CD4-positive, CD25-positive, alpha-beta regulatory T cell (primary cell): ENCODE data around the gene SOCS6. TPM values are rescaled to one million over a fixed set of nuclear protein-coding genes. Genes with fewer than 3 reads are reported as not detected.

Experiments used
- ATAC-seq, 2 donors: fragments of 150-1000 bp; cut with Tn5 transposase; one replicate each; pipeline ENCODE4 v1.10.0; 2021; ENCODE audit warnings: low read depth in 2 of 2, moderate number of reproducible peaks in 2 of 2, moderate library complexity in 1 of 2
- DNase-seq, 3 donors: peaks; one replicate each; pipeline versions ENCODE4 v3.0.0 to v3.0.0-alpha.2; 2012 to 2022; ENCODE audit warnings: mixed read lengths in 1 of 3
- H3K27ac ChIP-seq: one replicate; pipeline ENCODE4 v1.7.0; 2013; ENCODE audit warnings: mild to moderate bottlenecking, low read length; ENCODE audit not compliant: insufficient read depth, poor library complexity, severe bottlenecking
- H3K27me3 ChIP-seq: one replicate; pipeline ENCODE4 v1.7.0; 2013; ENCODE audit warnings: low read length; ENCODE audit not compliant: control insufficient read depth, insufficient read depth
- H3K36me3 ChIP-seq: one replicate; pipeline ENCODE4 v1.7.0; 2013; ENCODE audit warnings: mild to moderate bottlenecking, low read length, moderate library complexity; ENCODE audit not compliant: control insufficient read depth, insufficient read depth
- H3K4me1 ChIP-seq: 2 replicates; pipeline ENCODE4 v1.7.0; 2013; ENCODE audit warnings: mild to moderate bottlenecking, low read length; ENCODE audit not compliant: insufficient read depth, control insufficient read depth, poor library complexity, severe bottlenecking
- H3K4me3 ChIP-seq: one replicate; pipeline ENCODE4 v1.7.0; 2013; ENCODE audit warnings: low read depth, mild to moderate bottlenecking, low read length, moderate library complexity
- H3K9me3 ChIP-seq, 2 experiments: 1 replicate in 1 of 2; 2 replicates in 1 of 2; pipeline ENCODE4 v1.7.0; 2013; ENCODE audit warnings: low read length in 2 of 2, mild to moderate bottlenecking in 1 of 2, moderate library complexity in 1 of 2; ENCODE audit not compliant: control insufficient read depth in 2 of 2
- H3K27ac Mint-ChIP-seq, 3 donors: one replicate each; pipeline ENCODE4 v1.8.0; 2020 to 2022; ENCODE audit warnings: mild to moderate bottlenecking in 3 of 3, mixed read lengths in 3 of 3, moderate library complexity in 2 of 3
- H3K27me3 Mint-ChIP-seq: one replicate; pipeline ENCODE4 v1.8.0; 2022; ENCODE audit warnings: mild to moderate bottlenecking, mixed read lengths
- H3K36me3 Mint-ChIP-seq: one replicate; pipeline ENCODE4 v1.8.0; 2020; ENCODE audit warnings: mixed read lengths
- H3K4me1 Mint-ChIP-seq, 4 donors: one replicate each; pipeline ENCODE4 v1.8.0; 2020 to 2022; ENCODE audit warnings: mixed read lengths in 4 of 4, mild to moderate bottlenecking in 1 of 4
- H3K4me3 Mint-ChIP-seq, 4 donors: one replicate each; pipeline ENCODE4 v1.8.0; 2020 to 2022; ENCODE audit warnings: mild to moderate bottlenecking in 4 of 4, mixed read lengths in 4 of 4, moderate library complexity in 3 of 4
- H3K9me3 Mint-ChIP-seq, 7 donors: one replicate each; pipeline ENCODE4 v1.8.0; 2020 to 2022; ENCODE audit warnings: mixed read lengths in 7 of 7, mild to moderate bottlenecking in 3 of 7, moderate library complexity in 2 of 7
- polyA plus RNA-seq, 4 donors: library from polyadenylated mRNA; unstranded; fragments of 300-500 nt; fragmentation: Illumina TruSeq; gene quantifications; one replicate each; pipeline ENCODE4 v1.2.3, GENCODE V29; 2021
- total RNA-seq: library from RNA; stranded (reverse); gene quantifications from one replicate; pipeline ENCODE4 v1.2.3, GENCODE V29; 2022

SOCS6 gene
- total and polyA plus RNA-seq, 5 donors from 2014 or later: 0.07 to 0.39 (median 0.26) TPM; not detected in 1

DNA sequence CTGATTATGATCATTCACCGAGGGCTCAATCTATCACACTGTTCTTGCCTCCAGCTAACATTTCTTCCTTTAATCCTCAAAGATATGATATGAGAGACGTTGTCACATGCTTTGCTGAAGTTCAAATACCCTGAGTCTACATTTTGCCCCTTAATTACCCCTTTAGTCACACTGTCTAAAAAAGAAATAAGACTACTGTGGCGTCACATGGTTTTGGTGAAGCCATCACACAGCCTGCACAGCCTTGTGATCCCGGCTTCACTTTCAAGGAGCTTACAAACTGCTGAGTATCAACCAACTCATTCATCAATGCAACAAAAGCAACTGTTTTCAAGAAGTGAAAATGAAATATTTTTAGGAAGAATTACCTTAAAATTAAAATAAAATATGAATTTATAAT is 31.9 kb upstream of the SOCS6 start:
- H3K9me3 Mint-ChIP-seq: no peaks in the 10 kb centered on the region
- Histone ChIP-seq H3K36me3 (no peaks in the 10 kb centered on the region), H3K4me1 (no peaks in the 10 kb centered on the region), H3K27me3 (no peaks in the 10 kb centered on the region), H3K4me3 (no peak overlapping the region), H3K27ac (no peak overlapping the region), H3K9me3 (no peaks in the 10 kb centered on the region)
- no peak for ATAC-seq
- H3K36me3 Mint-ChIP-seq: no peaks in the 10 kb centered on the region
- no peak for DNase-seq
- no peaks in the 10 kb centered on the region for H3K4me1 Mint-ChIP-seq
- H3K27me3 Mint-ChIP-seq: peaks cover 16% of the 10 kb centered on the region
- no peak overlapping the region for H3K27ac Mint-ChIP-seq
- H3K4me3 Mint-ChIP-seq: no peak overlapping the region

DNA sequence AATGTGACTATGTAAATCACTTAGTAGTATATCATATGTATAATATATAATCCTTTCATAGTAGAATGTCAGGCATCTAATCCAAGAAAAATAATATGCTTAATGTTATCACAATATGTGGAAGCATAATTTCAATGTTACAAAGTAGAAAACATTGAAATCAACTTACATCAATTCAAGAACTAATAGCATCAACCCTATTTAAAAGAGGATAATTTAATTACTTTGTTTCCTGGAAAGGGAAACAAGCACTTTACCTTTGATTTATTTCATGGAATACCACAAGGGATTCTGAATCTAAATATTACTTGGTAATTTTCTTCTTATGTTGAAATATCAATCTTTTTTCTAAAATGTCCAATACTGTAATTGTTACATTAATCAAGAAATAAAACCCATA is 30.6 kb upstream of the SOCS6 start:
- H3K27me3 Mint-ChIP-seq: peaks cover 16% of the 10 kb centered on the region
- no peak overlapping the region for H3K27ac Mint-ChIP-seq
- no peaks in the 10 kb centered on the region for H3K36me3 Mint-ChIP-seq
- H3K4me3 ChIP-seq: no peak overlapping the region
- no peak overlapping the region for H3K4me3 Mint-ChIP-seq
- no peaks in the 10 kb centered on the region for H3K36me3 ChIP-seq
- ATAC-seq (no peak), DNase-seq (no peak)
- H3K27me3 ChIP-seq: no peaks in the 10 kb centered on the region
- H3K9me3 ChIP-seq: no peaks in the 10 kb centered on the region
- H3K9me3 Mint-ChIP-seq: no peaks in the 10 kb centered on the region
- no peaks in the 10 kb centered on the region for H3K4me1 Mint-ChIP-seq
- no peaks in the 10 kb centered on the region for H3K4me1 ChIP-seq
- H3K27ac ChIP-seq: no peak overlapping the region

DNA sequence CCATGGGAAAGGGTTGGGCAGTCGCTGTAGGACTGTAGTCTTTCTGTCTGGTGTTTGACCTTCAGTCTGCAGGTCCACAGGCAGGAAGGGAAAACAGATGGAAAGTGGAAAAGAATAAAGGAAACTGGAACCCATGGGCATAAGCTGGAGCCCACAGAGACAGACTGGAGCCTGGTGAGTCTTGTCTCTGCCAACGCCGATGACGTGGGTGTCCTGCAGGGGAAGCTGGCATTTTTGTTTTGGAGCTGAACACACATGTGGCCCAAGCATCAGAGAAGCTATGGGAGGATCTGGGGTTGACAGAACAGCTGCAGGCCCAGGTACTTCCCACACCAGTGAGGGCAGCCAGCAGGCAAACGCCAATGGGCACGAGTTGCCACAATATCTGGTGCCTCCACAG is 28.2 kb upstream of the SOCS6 start:
- Histone ChIP-seq H3K27me3 (no peaks in the 10 kb centered on the region), H3K9me3 (no peaks in the 10 kb centered on the region), H3K36me3 (no peaks in the 10 kb centered on the region), H3K4me1 (no peaks in the 10 kb centered on the region), H3K27ac (no peak overlapping the region), H3K4me3 (no peak overlapping the region)
- Mint-ChIP-seq H3K36me3 (no peaks in the 10 kb centered on the region), H3K27ac (no peak overlapping the region), H3K4me1 (no peaks in the 10 kb centered on the region), H3K27me3 (peaks cover 16% of the 10 kb centered on the region), H3K4me3 (no peak overlapping the region), H3K9me3 (no peaks in the 10 kb centered on the region)
- no peak for ATAC-seq
- no peak for DNase-seq

DNA sequence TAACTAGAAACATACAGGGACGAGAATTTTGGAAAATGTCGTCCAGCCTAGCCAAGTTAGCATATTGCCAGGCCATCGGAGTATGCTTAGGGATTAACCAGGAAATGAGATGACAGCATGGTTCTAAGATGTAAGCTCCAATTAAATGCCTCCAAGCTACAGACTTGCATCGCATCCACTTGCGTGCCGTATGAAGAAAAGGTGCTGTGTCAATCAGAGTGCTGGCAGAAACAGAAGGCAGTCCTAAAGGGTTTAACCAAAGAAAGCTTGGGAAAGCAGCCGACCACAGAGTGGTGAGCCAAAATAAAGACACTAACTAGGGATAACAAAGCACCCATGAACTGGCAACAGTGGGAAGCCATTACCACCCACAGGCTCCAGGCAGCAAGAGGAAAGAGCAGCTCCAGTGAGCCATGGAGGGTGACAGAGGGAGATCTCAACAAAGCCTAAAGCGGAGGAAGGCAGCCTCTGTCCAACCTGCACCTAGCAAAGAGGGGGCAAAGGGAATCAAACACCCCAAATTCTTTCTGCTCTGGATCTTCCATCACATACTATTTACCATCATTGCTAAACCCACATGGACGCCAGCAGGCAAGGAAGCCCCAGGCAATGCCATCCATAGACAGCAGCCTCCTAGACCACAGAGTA is 27.6 kb upstream of the SOCS6 start:
- H3K9me3 ChIP-seq: no peaks in the 10 kb centered on the region
- Mint-ChIP-seq H3K4me1 (no peaks in the 10 kb centered on the region), H3K27ac (no peak overlapping the region), H3K4me3 (no peak overlapping the region), H3K36me3 (no peaks in the 10 kb centered on the region), H3K9me3 (no peaks in the 10 kb centered on the region), H3K27me3 (peaks cover 14% of the 10 kb centered on the region)
- DNase-seq (no peak), ATAC-seq (no peak)
- no peak overlapping the region for H3K4me3 ChIP-seq
- H3K27me3 ChIP-seq: no peaks in the 10 kb centered on the region
- H3K4me1 ChIP-seq: no peaks in the 10 kb centered on the region
- H3K36me3 ChIP-seq: no peaks in the 10 kb centered on the region
- H3K27ac ChIP-seq: no peak overlapping the region

DNA sequence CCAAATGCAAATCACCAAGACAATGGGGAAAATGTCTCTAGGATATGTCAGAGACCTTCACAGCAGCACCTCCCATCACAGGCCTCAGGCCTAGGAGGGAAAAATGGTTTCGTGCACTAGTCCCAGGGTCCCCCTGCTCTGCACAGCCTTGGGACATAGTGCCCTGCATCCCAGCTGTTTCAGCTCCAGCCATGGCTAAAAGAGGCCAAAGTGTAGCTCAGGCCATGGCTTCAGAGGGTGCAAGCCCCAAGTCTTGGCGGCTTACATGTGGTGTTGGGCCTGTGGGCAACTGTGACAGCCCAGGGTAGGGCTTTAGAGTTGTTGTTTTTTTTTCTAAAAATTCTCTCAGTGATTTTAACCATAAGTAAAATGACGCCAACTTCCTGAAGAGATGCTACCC is 25.5 kb upstream of the SOCS6 start:
- H3K36me3 ChIP-seq: no peaks in the 10 kb centered on the region
- H3K4me1 Mint-ChIP-seq: no peaks in the 10 kb centered on the region
- H3K9me3 Mint-ChIP-seq: no peaks in the 10 kb centered on the region
- no peak overlapping the region for H3K27ac ChIP-seq
- H3K27ac Mint-ChIP-seq: no peak overlapping the region
- no peaks in the 10 kb centered on the region for H3K36me3 Mint-ChIP-seq
- no peaks in the 10 kb centered on the region for H3K4me1 ChIP-seq
- H3K27me3 ChIP-seq: no peaks in the 10 kb centered on the region
- ATAC-seq (no peak), DNase-seq (no peak)
- no peak overlapping the region for H3K4me3 Mint-ChIP-seq
- H3K9me3 ChIP-seq: no peaks in the 10 kb centered on the region
- no peaks in the 10 kb centered on the region for H3K27me3 Mint-ChIP-seq
- H3K4me3 ChIP-seq: no peak overlapping the region

DNA sequence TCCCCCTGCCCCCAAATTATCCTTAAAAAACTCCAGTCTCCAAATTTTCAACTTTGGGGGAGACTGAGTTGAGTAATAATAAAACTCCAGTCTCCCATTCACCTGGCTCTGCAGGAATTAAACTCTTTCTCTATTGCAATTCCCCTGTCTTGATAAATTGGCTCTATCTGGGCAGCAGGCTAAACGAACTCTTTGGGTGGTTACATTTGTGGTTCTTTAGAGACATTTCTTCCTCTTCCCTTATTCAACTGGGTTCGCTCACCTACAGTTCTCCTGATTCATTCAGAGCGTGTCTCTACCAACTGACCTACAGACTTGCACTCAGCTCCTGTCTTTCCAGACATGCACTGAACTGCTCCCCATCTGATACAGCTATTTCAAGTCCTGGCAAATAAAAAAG is 17.1 kb upstream of the SOCS6 start:
- peaks cover 9 to 17% of the 10 kb centered on the region in 2 experiments for H3K9me3 ChIP-seq
- H3K36me3 ChIP-seq: no peaks in the 10 kb centered on the region
- no peak overlapping the region for H3K4me3 ChIP-seq
- Mint-ChIP-seq H3K27me3 (peaks cover 8% of the 10 kb centered on the region), H3K36me3 (no peaks in the 10 kb centered on the region), H3K4me1 (no peaks in the 10 kb centered on the region), H3K4me3 (no peak overlapping the region), H3K27ac (peak overlapping the region in 1 of 3 donors; percentile 17), H3K9me3 (peaks cover 7 to 32% (median 16%) of the 10 kb centered on the region in 7 donors)
- ATAC-seq (no peak), DNase-seq (no peak)
- H3K4me1 ChIP-seq: no peaks in the 10 kb centered on the region
- H3K27me3 ChIP-seq: no peaks in the 10 kb centered on the region
- no peak overlapping the region for H3K27ac ChIP-seq

DNA sequence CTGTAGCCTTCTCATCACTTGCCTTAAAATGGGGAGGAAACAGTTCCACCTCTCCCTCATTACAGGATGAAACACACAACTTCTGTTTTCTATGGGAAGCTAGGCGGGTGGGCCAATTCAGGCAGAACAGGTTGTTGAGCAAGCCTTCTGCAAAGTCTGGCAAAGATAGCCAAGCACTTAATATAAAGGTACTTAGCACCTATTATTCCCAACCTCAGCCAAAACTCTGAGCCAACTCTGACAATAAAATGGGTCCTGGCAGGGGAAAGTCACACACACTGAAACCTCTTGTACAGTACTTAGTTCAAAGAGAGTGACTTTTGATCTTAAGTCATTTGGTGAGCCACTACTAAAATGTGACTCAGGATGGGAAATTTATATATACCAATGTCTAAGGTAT is 15.8 kb upstream of the SOCS6 start:
- no peaks in the 10 kb centered on the region for H3K36me3 Mint-ChIP-seq
- H3K9me3 Mint-ChIP-seq: peaks cover 8 to 32% (median 16%) of the 10 kb centered on the region in 7 donors
- peaks cover 9 to 17% of the 10 kb centered on the region in 2 experiments for H3K9me3 ChIP-seq
- H3K4me3 Mint-ChIP-seq: no peak overlapping the region
- no peak for DNase-seq
- no peaks in the 10 kb centered on the region for H3K36me3 ChIP-seq
- H3K4me1 ChIP-seq: no peaks in the 10 kb centered on the region
- no peak for ATAC-seq
- no peaks in the 10 kb centered on the region for H3K27me3 ChIP-seq
- no peak overlapping the region for H3K27ac Mint-ChIP-seq
- H3K4me3 ChIP-seq: no peak overlapping the region
- no peaks in the 10 kb centered on the region for H3K4me1 Mint-ChIP-seq
- no peak overlapping the region for H3K27ac ChIP-seq
- peaks cover 8% of the 10 kb centered on the region for H3K27me3 Mint-ChIP-seq

DNA sequence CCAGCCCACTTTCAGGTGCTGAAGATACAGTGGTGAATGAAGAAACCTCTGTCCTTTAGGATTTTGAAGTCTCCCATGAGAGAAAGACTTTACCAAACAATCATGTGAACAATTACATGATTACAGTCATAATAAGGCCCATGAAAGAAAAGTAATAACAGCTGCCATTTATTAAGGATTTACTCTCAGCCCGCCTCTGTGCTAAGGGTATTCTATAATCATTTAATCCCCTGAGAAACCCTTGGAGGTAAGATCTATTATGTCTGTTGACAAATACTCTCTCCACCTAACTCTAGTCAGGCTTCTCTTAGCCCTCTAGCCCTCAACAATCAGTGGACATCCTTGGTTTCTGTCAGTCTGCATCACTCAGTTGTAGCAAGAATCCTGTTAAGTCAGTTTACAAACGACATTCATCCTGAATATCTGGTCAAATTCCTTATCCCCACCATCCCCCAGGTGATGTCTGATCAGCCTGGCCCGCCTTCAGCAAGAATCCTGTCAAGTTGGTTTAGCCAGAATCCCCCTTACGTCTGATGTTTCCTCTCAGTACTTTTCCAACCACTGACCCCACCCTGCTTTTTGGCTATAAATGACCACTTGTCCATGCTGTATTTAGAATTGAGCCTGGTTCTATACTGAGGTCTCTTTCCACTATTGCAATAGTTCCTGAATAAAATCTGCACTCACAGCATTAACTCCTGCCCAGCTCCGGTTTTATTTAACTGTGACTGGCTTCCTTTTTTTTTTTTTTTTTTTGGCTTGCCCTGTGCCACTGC is 12.2 kb upstream of the SOCS6 start:
- Histone ChIP-seq H3K36me3 (no peaks in the 10 kb centered on the region), H3K9me3 (peaks cover 8 to 12% of the 10 kb centered on the region in 2 experiments), H3K4me1 (no peaks in the 10 kb centered on the region), H3K4me3 (no peak overlapping the region), H3K27ac (no peak overlapping the region), H3K27me3 (no peaks in the 10 kb centered on the region)
- DNase-seq (no peak), ATAC-seq (no peak)
- peaks cover 2 to 22% (median 9%) of the 10 kb centered on the region in 7 donors for H3K9me3 Mint-ChIP-seq
- H3K36me3 Mint-ChIP-seq: no peaks in the 10 kb centered on the region
- H3K27ac Mint-ChIP-seq: no peak overlapping the region
- H3K27me3 Mint-ChIP-seq: peaks cover 11% of the 10 kb centered on the region
- H3K4me3 Mint-ChIP-seq: no peak overlapping the region
- H3K4me1 Mint-ChIP-seq: no peaks in the 10 kb centered on the region
